Bladder microvascular endothelial cell (primary cell): ENCODE results near the gene DGKG. TPM values are rescaled to one million over a fixed set of nuclear protein-coding genes. Genes with fewer than 3 reads are reported as not detected.

Experiments used
- total RNA-seq: library from RNA; depleted of rRNA; stranded (reverse); fragments of >200 nt; gene quantifications from 2 replicates; pipeline ENCODE4 v1.2.3, GENCODE V29; 2014

DGKG gene
- total RNA-seq: 0.16 and 0.94 TPM in 2 replicates

GRCh38 chr3:186361762-186362536 lies at the start of gene DGKG:
DGKG (minus strand) TSS chr3:186362234; CDS start chr3:186320459, 41,775 bp downstream.

DNA sequence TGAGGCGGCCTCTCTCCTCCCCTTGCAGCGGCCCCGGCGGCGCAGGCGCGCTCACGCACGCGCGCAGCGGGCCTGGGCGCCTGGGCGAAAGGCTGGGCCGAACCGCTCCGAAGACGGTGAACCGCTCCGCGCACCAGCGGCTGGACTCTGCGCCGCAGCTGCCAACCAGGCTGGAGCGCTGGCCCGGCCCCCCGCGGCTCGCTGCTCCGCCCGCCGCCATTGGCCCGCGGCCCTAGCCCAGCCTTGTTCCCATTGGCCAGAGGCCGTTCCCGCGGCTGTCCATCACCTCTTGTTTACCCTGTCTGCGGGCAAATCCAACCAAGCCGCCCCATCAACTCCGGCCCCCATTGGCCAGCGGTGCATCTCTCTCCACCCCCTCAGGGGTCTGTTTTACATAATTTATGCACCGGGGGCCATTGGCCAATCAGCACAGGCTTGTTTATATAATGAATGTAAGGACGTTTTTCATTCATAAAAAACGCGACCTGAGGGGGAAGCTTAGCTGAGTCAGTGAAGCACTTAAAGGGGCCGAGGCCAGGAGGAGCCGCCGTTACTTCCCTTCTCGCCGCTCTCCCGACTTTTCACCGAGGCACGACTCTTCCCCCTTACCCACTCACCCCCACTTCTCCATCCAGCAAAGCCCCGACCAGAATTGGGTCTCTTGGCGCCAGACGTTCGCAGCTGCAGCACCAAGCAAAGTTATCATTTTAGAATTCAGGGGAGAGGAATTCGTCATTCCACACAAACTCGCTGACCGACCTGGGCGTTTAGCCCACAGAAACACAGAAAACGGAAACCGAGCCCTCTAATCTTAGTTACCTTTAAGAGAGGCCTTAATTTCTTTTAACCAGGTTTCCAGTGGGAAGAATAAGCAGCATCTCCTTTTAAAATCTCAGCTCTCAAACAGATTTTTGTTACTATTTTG lies 252.8 kb downstream of the DGKG start, which contains the start of gene ETV5:
TSS of gene ETV5 (minus strand) at position 149 of the 925 bp plus-strand sequence. CDS start 3,221 bp downstream, outside the sequence.

Other genes with a start within 250 kb of the DGKG start
- 0.49 and 2.4 TPM in 2 replicates for gene CRYGS, start 182.1 kb upstream of the DGKG start, total RNA-seq
- gene TBCCD1, start 205.1 kb upstream of the DGKG start, total RNA-seq: 14.4 and 19.6 TPM in 2 replicates
- 46.5 and 68.8 TPM in 2 replicates for gene DNAJB11, start 208.5 kb upstream of the DGKG start, total RNA-seq